ENCODE data around the gene PTPRM.

Gene PTPRM

GRCh38 chr18:8242151-8242696 is 675.1 kb downstream of the PTPRM start:
- DNase-seq (ENCODE audit: extremely low spot score): no peak
- CTCF ChIA-PET: no interaction called here
- TF ChIP-seq CTCF (IDR thresholded peaks at IDR 0.05; ENCODE audit: control extremely low read depth, extremely low read depth, low read depth, missing control alignments): no peak
- POLR2A ChIA-PET: no interaction called here

GRCh38 chr18:8247700-8248099 is 680.6 kb downstream of the PTPRM start:
- ChIA-PET CTCF (no interaction called here), POLR2A (no interaction called here)
- DNase-seq (ENCODE audit: extremely low spot score): no peak
- TF ChIP-seq CTCF (IDR thresholded peaks at IDR 0.05; ENCODE audit: control extremely low read depth, extremely low read depth, low read depth, missing control alignments): no peak

GRCh38 chr18:8248576-8248975 is 681.5 kb downstream of the PTPRM start:
- ChIA-PET POLR2A (no interaction called here), CTCF (no interaction called here)
- no peak for DNase-seq (ENCODE audit: extremely low spot score)

DNA sequence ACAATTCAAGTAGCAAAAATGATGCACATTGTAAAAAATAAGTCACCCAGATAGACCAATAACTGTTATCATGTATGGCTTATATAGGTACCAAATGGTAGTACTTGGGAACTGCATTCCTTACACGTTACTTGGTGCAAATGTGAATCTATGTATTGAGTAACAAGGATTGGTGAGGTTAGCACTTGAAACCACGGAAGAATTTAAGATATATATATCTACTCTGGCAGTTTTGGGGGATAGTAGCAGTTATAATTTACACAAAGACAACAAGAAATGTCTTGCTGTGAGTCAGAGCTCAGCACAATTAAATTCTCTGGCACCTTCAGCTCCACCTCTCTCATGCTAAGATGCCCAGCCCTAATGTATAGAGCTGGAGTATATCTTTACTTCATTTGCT is 682.7 kb downstream of the PTPRM start:
- DNase-seq (ENCODE audit: extremely low spot score): no peak
- POLR2A ChIA-PET: no interaction called here
- CTCF ChIA-PET: no interaction called here
- TF ChIP-seq CTCF (IDR thresholded peaks at IDR 0.05; ENCODE audit: control extremely low read depth, extremely low read depth, low read depth, missing control alignments): no peak

More at GRCh38 chr18:8248576-8248975, 681.5 kb downstream of the PTPRM start:
- no peak for TF ChIP-seq CTCF (IDR thresholded peaks at IDR 0.05; ENCODE audit: control extremely low read depth, extremely low read depth, low read depth, missing control alignments)

GRCh38 chr18:8252371-8252770 is 685.3 kb downstream of the PTPRM start:
- no peak for DNase-seq (ENCODE audit: extremely low spot score)
- POLR2A ChIA-PET: no interaction called here
- CTCF ChIA-PET: interaction anchor here (0.8 kb wide), 1 partner anchor 10 kb away, joined by 3 read pairs; no protein-coding TSS in a partner anchor
- TF ChIP-seq CTCF (IDR thresholded peaks at IDR 0.05; ENCODE audit: control extremely low read depth, extremely low read depth, low read depth, missing control alignments): no peak

DNA sequence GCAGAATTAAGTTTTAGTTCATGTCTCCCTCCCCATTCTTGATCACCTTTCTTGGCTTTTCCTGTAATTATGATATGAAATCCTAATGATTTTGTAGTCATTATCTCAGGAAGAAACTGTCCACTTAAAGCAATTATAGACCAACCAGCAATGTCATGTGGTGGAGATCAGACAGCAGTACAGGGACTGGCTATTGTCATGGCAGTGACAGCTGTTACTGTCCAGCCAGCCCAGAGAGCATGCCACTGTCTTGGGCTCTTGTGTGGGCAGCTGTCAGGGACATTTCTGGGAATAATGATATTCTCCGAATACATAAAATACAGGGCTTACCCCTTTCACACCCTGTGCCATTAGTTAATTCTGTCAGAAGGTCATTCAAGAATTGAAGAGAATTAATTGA is 686.8 kb downstream of the PTPRM start:
- CTCF ChIA-PET: interaction anchor here (0.6 kb wide), 1 partner anchor 245 kb away, joined by 3 read pairs; no protein-coding TSS in a partner anchor
- DNase-seq (ENCODE audit: extremely low spot score): no peak
- TF ChIP-seq CTCF (IDR thresholded peaks at IDR 0.05; ENCODE audit: control extremely low read depth, extremely low read depth, low read depth, missing control alignments): no peak
- POLR2A ChIA-PET: no interaction called here
